ENCODE results near the gene LDLR. TPM values are rescaled to one million over a fixed set of nuclear protein-coding genes. Genes with fewer than 3 reads are reported as not detected.
"Not testable (repeated sequence)": the region's sequence is repeated elsewhere in the genome, so short reads cannot be mapped to it uniquely, and the experiment has no call there.

LDLR gene
- polyA plus RNA-seq, 5 donors, result 11.1 to 39.2 (median 23.0) TPM

- DNase-seq, result no peak
Measured at GRCh38 chr19:11067356-11068113, 21.7 kb upstream of the LDLR start.

- no peak for DNase-seq
Measured at GRCh38 chr19:11069561-11069960, 19.7 kb upstream of the LDLR start.

GRCh38 chr19:11070123-11070522 is 19.1 kb upstream of the LDLR start:
- DNase-seq, result no peak

- no peak for DNase-seq
Measured at GRCh38 chr19:11073568-11073967, 15.7 kb upstream of the LDLR start.

GRCh38 chr19:11076792-11077191 is 12.5 kb upstream of the LDLR start:
- not testable (repeated sequence) for DNase-seq

GRCh38 chr19:11078893-11079292 is 10.4 kb upstream of the LDLR start:
- no peak for DNase-seq

- no peak for DNase-seq
Measured at GRCh38 chr19:11079999-11080398, 9.3 kb upstream of the LDLR start.

- DNase-seq, result no peak
Measured at GRCh38 chr19:11087870-11088505, 1.3 kb upstream of the LDLR start.

GRCh38 chr19:11088506-11089253 is 583 bp upstream of the LDLR start:
- peak in 1 of 2 donors; percentile 70 for DNase-seq

GRCh38 chr19:11090014-11090263 is 676 bp downstream of the LDLR start:
- DNase-seq, result not testable (repeated sequence)

GRCh38 chr19:11090264-11090996 is 1.2 kb downstream of the LDLR start:
- DNase-seq, result peak; percentile 92 to 94

GRCh38 chr19:11090997-11091702 is 1.9 kb downstream of the LDLR start:
- no peak for DNase-seq

- peak in 1 of 2 donors; percentile 74 for DNase-seq
Measured at GRCh38 chr19:11091703-11092153, 2.5 kb downstream of the LDLR start.

GRCh38 chr19:11092181-11092538 is 2.9 kb downstream of the LDLR start:
- DNase-seq, result no peak

GRCh38 chr19:11093689-11094238 is 4.5 kb downstream of the LDLR start:
- DNase-seq, result no peak

GRCh38 chr19:11094520-11094894 is 5.2 kb downstream of the LDLR start:
- DNase-seq, result no peak

- DNase-seq, result peak in 1 of 2 donors; percentile 75
Measured at GRCh38 chr19:11096210-11096841, 7.1 kb downstream of the LDLR start.

- DNase-seq, result not testable (repeated sequence)
Measured at GRCh38 chr19:11097367-11097766, 8.1 kb downstream of the LDLR start.

- DNase-seq, result no peak
Measured at GRCh38 chr19:11098327-11098726, 9.1 kb downstream of the LDLR start.

GRCh38 chr19:11098861-11099260 is 9.6 kb downstream of the LDLR start:
- DNase-seq, result no peak

GRCh38 chr19:11100049-11100448 is 10.8 kb downstream of the LDLR start:
- no peak for DNase-seq

Data from right lung (tissue), 5 donors.